Skeletal muscle satellite cell (primary cell): ENCODE data around the gene APC.

Experiments
- H3K27me3 ChIP-seq: 2 replicates; pipeline ENCODE4 v1.7.0; 2013; ENCODE audit warnings: low read length; ENCODE audit not compliant: control insufficient read depth, insufficient read depth
- H3K36me3 ChIP-seq: 2 replicates; pipeline ENCODE4 v1.7.0; 2013; ENCODE audit warnings: mild to moderate bottlenecking, control low read depth, low read length; ENCODE audit not compliant: insufficient read depth
- H3K4me1 ChIP-seq: 2 replicates; pipeline ENCODE4 v1.7.0; 2013; ENCODE audit warnings: low read length; ENCODE audit not compliant: control insufficient read depth, insufficient read depth
- H3K4me2 ChIP-seq: 2 replicates; pipeline ENCODE4 v1.7.0; 2013; ENCODE audit warnings: mild to moderate bottlenecking, low read length
- H3K4me3 ChIP-seq: 2 replicates; pipeline ENCODE4 v1.7.0; 2013; ENCODE audit warnings: low read length
- H3K9ac ChIP-seq: 2 replicates; pipeline ENCODE4 v1.7.0; 2013; ENCODE audit warnings: mild to moderate bottlenecking, low read depth, low read length, moderate library complexity
- H3K9me3 ChIP-seq: replicated peaks from 2 replicates; pipeline ENCODE4 v1.7.0; 2013; ENCODE audit warnings: mild to moderate bottlenecking, control low read depth, low read length

Gene APC

GRCh38 chr5:112861638-112861985 lies 123.9 kb downstream of the APC start:
- H3K4me3 ChIP-seq = peak overlapping the region; percentile 88
- H3K27me3 ChIP-seq = no peaks in the 10 kb centered on the region
- H3K36me3 ChIP-seq = peaks cover 37% of the 10 kb centered on the region
- peaks cover 25% of the 10 kb centered on the region for H3K4me1 ChIP-seq
- peak overlapping the region; percentile 97 for H3K4me2 ChIP-seq
- peak overlapping the region; percentile 99 for H3K9ac ChIP-seq
- H3K9me3 ChIP-seq = no peaks in the 10 kb centered on the region

GRCh38 chr5:112862085-112862484 lies 124.4 kb downstream of the APC start:
- Histone ChIP-seq H3K36me3 (peaks cover 41% of the 10 kb centered on the region), H3K9me3 (no peaks in the 10 kb centered on the region), H3K4me1 (peaks cover 25% of the 10 kb centered on the region), H3K27me3 (no peaks in the 10 kb centered on the region), H3K4me2 (peak overlapping the region; percentile 97), H3K4me3 (peak overlapping the region; percentile 88), H3K9ac (peak overlapping the region; percentile 99)

- no peaks in the 10 kb centered on the region for H3K9me3 ChIP-seq
- peaks cover 54% of the 10 kb centered on the region for H3K36me3 ChIP-seq
- peak overlapping the region; percentile 5 for H3K9ac ChIP-seq
Measured at GRCh38 chr5:112863549-112863948, 125.9 kb downstream of the APC start.

GRCh38 chr5:112865128-112865527 lies 127.4 kb downstream of the APC start:
- Histone ChIP-seq H3K9ac (no peak overlapping the region), H3K4me3 (no peak overlapping the region), H3K27me3 (no peaks in the 10 kb centered on the region), H3K4me1 (peaks cover 25% of the 10 kb centered on the region), H3K4me2 (no peak overlapping the region), H3K36me3 (peaks cover 68% of the 10 kb centered on the region), H3K9me3 (no peaks in the 10 kb centered on the region)

More at GRCh38 chr5:112863549-112863948, 125.9 kb downstream of the APC start:
- peaks cover 25% of the 10 kb centered on the region for H3K4me1 ChIP-seq
- H3K4me2 ChIP-seq = peak overlapping the region; percentile 97
- no peaks in the 10 kb centered on the region for H3K27me3 ChIP-seq
- no peak overlapping the region for H3K4me3 ChIP-seq

GRCh38 chr5:112866739-112867138 lies 129.1 kb downstream of the APC start:
- Histone ChIP-seq H3K27me3 (no peaks in the 10 kb centered on the region), H3K9ac (no peak overlapping the region), H3K9me3 (no peaks in the 10 kb centered on the region), H3K4me3 (no peak overlapping the region), H3K36me3 (peaks cover 77% of the 10 kb centered on the region), H3K4me2 (no peak overlapping the region), H3K4me1 (peaks cover 20% of the 10 kb centered on the region)

GRCh38 chr5:112867411-112867810 lies 129.7 kb downstream of the APC start:
- no peak overlapping the region for H3K9ac ChIP-seq
- no peak overlapping the region for H3K4me2 ChIP-seq
- no peaks in the 10 kb centered on the region for H3K27me3 ChIP-seq
- H3K4me1 ChIP-seq = peaks cover 16% of the 10 kb centered on the region
- no peak overlapping the region for H3K4me3 ChIP-seq
- no peaks in the 10 kb centered on the region for H3K9me3 ChIP-seq
- H3K36me3 ChIP-seq = peaks cover 79% of the 10 kb centered on the region

- H3K9me3 ChIP-seq = no peaks in the 10 kb centered on the region
- H3K36me3 ChIP-seq = peaks cover 66% of the 10 kb centered on the region
- no peak overlapping the region for H3K4me2 ChIP-seq
- H3K9ac ChIP-seq = no peak overlapping the region
- no peak overlapping the region for H3K4me3 ChIP-seq
- H3K27me3 ChIP-seq = no peaks in the 10 kb centered on the region
- H3K4me1 ChIP-seq = no peaks in the 10 kb centered on the region
Measured at GRCh38 chr5:112869948-112870347, 132.3 kb downstream of the APC start.

GRCh38 chr5:112870966-112871365 lies 133.3 kb downstream of the APC start:
- no peaks in the 10 kb centered on the region for H3K4me1 ChIP-seq
- peaks cover 64% of the 10 kb centered on the region for H3K36me3 ChIP-seq
- no peak overlapping the region for H3K4me3 ChIP-seq
- no peak overlapping the region for H3K9ac ChIP-seq
- no peaks in the 10 kb centered on the region for H3K27me3 ChIP-seq
- no peaks in the 10 kb centered on the region for H3K9me3 ChIP-seq
- H3K4me2 ChIP-seq = no peak overlapping the region

GRCh38 chr5:112876362-112876761 lies 138.7 kb downstream of the APC start:
- peaks cover 4% of the 10 kb centered on the region for H3K4me1 ChIP-seq
- H3K4me2 ChIP-seq = no peak overlapping the region
- peaks cover 60% of the 10 kb centered on the region for H3K36me3 ChIP-seq
- no peaks in the 10 kb centered on the region for H3K9me3 ChIP-seq
- no peak overlapping the region for H3K9ac ChIP-seq
- H3K4me3 ChIP-seq = no peak overlapping the region
- no peaks in the 10 kb centered on the region for H3K27me3 ChIP-seq

- H3K36me3 ChIP-seq = peaks cover 60% of the 10 kb centered on the region
- H3K27me3 ChIP-seq = no peaks in the 10 kb centered on the region
- no peak overlapping the region for H3K9ac ChIP-seq
- peaks cover 4% of the 10 kb centered on the region for H3K4me1 ChIP-seq
- no peak overlapping the region for H3K4me2 ChIP-seq
- no peaks in the 10 kb centered on the region for H3K9me3 ChIP-seq
- H3K4me3 ChIP-seq = no peak overlapping the region
Measured at GRCh38 chr5:112878101-112878500, 140.4 kb downstream of the APC start.

GRCh38 chr5:112878760-112879159 lies 141.1 kb downstream of the APC start:
- no peaks in the 10 kb centered on the region for H3K27me3 ChIP-seq
- H3K9ac ChIP-seq = no peak overlapping the region
- peaks cover 4% of the 10 kb centered on the region for H3K4me1 ChIP-seq
- no peak overlapping the region for H3K4me3 ChIP-seq
- peaks cover 66% of the 10 kb centered on the region for H3K36me3 ChIP-seq
- no peak overlapping the region for H3K4me2 ChIP-seq
- no peaks in the 10 kb centered on the region for H3K9me3 ChIP-seq

- Histone ChIP-seq H3K27me3 (no peaks in the 10 kb centered on the region), H3K4me3 (no peak overlapping the region), H3K4me2 (no peak overlapping the region), H3K9me3 (no peaks in the 10 kb centered on the region), H3K4me1 (peaks cover 4% of the 10 kb centered on the region), H3K36me3 (peaks cover 70% of the 10 kb centered on the region), H3K9ac (no peak overlapping the region)
Measured at GRCh38 chr5:112880219-112880964, 142.7 kb downstream of the APC start.
